Fibroblast of lung (primary cell): Measurements from ENCODE around the gene ERVFRD-1.
A peak's percentile ranks its signal among the peaks of the same experiment; 100 is the strongest.

Source experiments
- CTCF ChIP-seq, 2 donors: IDR thresholded peaks in 1 of 2; conservative IDR thresholded peaks in 1 of 2; 1 replicate in 1 of 2; 2 replicates in 1 of 2; pipeline ENCODE4 v1.5.1; 2011 to 2012; ENCODE audit warnings: low read length in 2 of 2, control low read depth in 1 of 2, inconsistent platforms in 1 of 2, low read depth in 1 of 2, mild to moderate bottlenecking in 1 of 2
- EZH2 ChIP-seq: IDR thresholded peaks from 2 replicates; pipeline ENCODE4 v1.5.1; 2012; ENCODE audit warnings: low read length, control low read depth, mild to moderate bottlenecking; ENCODE audit errors: missing control alignments

GRCh38 chr6:11093626-11094410 is 17.7 kb downstream of the ERVFRD-1 start, which contains the start of gene SMIM13:
- TF ChIP-seq CTCF (conservative IDR thresholded peaks at IDR 0.05 in 1 of 2, IDR thresholded peaks at IDR 0.05 in 1 of 2; ENCODE audit: low read depth in 1 of 2, low read length in 2 of 2), result peak; percentile 21 to 24
- no peak for TF ChIP-seq EZH2
